ENCODE data around the gene DVL1.

DNA sequence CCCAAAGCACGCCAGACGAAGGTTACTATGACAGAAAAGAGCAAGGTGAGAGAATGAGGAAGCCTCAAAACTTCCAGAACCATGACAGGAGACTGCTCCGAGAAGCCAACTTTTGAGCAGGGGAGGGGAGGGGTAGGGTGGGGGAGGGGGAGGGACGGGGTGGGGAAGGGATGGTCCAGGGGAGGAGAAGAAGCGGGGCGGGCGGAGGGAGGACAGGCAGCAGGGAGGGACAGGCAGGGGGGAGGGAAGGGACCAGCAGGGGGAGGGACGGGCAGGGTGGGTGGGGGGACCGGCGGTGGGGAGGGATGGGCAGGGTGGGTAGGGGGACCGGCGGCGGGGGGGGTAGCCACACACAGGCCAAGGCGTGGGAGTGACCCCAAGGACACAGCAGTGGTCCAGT lies 26.8 kb downstream of the DVL1 start:
- TF ChIP-seq, protein P1, sequence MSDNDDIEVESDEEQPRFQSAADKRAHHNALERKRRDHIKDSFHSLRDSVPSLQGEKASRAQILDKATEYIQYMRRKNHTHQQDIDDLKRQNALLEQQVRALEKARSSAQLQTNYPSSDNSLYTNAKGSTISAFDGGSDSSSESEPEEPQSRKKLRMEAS (IDR thresholded peaks at IDR 0.05) = no peak
- TF ChIP-seq FOXM1 (IDR thresholded peaks at IDR 0.05; ENCODE audit: borderline replicate concordance, low read depth) (no peak), TAF1 (IDR thresholded peaks at IDR 0.05; ENCODE audit: low read depth) (no peak), EP300 (IDR thresholded peaks at IDR 0.05; ENCODE audit: borderline replicate concordance) (no peak), TEAD4 (IDR thresholded peaks at IDR 0.05) (no peak), NFIC (IDR thresholded peaks at IDR 0.05) (no peak), RAD21 (IDR thresholded peaks at IDR 0.05; ENCODE audit: low read depth) (no peak)
- TF ChIP-seq, protein P2, sequence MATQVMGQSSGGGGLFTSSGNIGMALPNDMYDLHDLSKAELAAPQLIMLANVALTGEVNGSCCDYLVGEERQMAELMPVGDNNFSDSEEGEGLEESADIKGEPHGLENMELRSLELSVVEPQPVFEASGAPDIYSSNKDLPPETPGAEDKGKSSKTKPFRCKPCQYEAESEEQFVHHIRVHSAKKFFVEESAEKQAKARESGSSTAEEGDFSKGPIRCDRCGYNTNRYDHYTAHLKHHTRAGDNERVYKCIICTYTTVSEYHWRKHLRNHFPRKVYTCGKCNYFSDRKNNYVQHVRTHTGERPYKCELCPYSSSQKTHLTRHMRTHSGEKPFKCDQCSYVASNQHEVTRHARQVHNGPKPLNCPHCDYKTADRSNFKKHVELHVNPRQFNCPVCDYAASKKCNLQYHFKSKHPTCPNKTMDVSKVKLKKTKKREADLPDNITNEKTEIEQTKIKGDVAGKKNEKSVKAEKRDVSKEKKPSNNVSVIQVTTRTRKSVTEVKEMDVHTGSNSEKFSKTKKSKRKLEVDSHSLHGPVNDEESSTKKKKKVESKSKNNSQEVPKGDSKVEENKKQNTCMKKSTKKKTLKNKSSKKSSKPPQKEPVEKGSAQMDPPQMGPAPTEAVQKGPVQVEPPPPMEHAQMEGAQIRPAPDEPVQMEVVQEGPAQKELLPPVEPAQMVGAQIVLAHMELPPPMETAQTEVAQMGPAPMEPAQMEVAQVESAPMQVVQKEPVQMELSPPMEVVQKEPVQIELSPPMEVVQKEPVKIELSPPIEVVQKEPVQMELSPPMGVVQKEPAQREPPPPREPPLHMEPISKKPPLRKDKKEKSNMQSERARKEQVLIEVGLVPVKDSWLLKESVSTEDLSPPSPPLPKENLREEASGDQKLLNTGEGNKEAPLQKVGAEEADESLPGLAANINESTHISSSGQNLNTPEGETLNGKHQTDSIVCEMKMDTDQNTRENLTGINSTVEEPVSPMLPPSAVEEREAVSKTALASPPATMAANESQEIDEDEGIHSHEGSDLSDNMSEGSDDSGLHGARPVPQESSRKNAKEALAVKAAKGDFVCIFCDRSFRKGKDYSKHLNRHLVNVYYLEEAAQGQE (IDR thresholded peaks at IDR 0.05; ENCODE audit: low read depth) = no peak

Data from Ishikawa (cell line).